HG03571 (cell line): ENCODE results near the gene LPAR3.
A peak's percentile ranks its signal among the peaks of the same experiment; 100 is the strongest.
"Not testable (repeated sequence)": the region's sequence is repeated elsewhere in the genome, so short reads cannot be mapped to it uniquely, and the experiment has no call there.

ENCODE experiments used
- ATAC-seq: cut with Tn5 transposase; IDR thresholded peaks from one replicate; pipeline ENCODE4 v1.9.1; 2021; ENCODE audit not compliant: unreplicated experiment

The LPAR3 gene

GRCh38 chr1:84907095-84907827 lies 14.3 kb upstream of the LPAR3 start:
- ATAC-seq, result no peak

- ATAC-seq, result not testable (repeated sequence)
Measured at GRCh38 chr1:84902727-84903126, 9.7 kb upstream of the LPAR3 start.

- ATAC-seq, result no peak
Measured at GRCh38 chr1:84899969-84900368, 7.0 kb upstream of the LPAR3 start.

- no peak for ATAC-seq
Measured at GRCh38 chr1:84896279-84896678, 3.3 kb upstream of the LPAR3 start.

GRCh38 chr1:84890566-84890965 lies 2.4 kb downstream of the LPAR3 start:
- no peak for ATAC-seq

GRCh38 chr1:84889437-84889836 lies 3.6 kb downstream of the LPAR3 start:
- no peak for ATAC-seq

GRCh38 chr1:84888753-84889152 lies 4.3 kb downstream of the LPAR3 start:
- no peak for ATAC-seq

GRCh38 chr1:84887261-84887934 lies 5.6 kb downstream of the LPAR3 start:
- no peak for ATAC-seq

- ATAC-seq, result no peak
Measured at GRCh38 chr1:84885469-84885868, 7.5 kb downstream of the LPAR3 start.

GRCh38 chr1:84884671-84885389 lies 8.2 kb downstream of the LPAR3 start:
- ATAC-seq, result no peak

- no peak for ATAC-seq
Measured at GRCh38 chr1:84883286-84883685, 9.7 kb downstream of the LPAR3 start.

GRCh38 chr1:84877592-84877991 lies 15.4 kb downstream of the LPAR3 start:
- no peak for ATAC-seq

- no peak for ATAC-seq
Measured at GRCh38 chr1:84876353-84876752, 16.7 kb downstream of the LPAR3 start.

- ATAC-seq, result no peak
Measured at GRCh38 chr1:84873366-84873765, 19.6 kb downstream of the LPAR3 start.

GRCh38 chr1:84872696-84873355 lies 20.2 kb downstream of the LPAR3 start:
- ATAC-seq, result no peak

GRCh38 chr1:84871181-84871580 lies 21.8 kb downstream of the LPAR3 start:
- no peak for ATAC-seq

- ATAC-seq, result no peak
Measured at GRCh38 chr1:84870591-84870990, 22.4 kb downstream of the LPAR3 start.

GRCh38 chr1:84869720-84870119 lies 23.3 kb downstream of the LPAR3 start:
- ATAC-seq, result no peak

GRCh38 chr1:84862810-84863251 lies 30.2 kb downstream of the LPAR3 start:
- ATAC-seq, result peak; percentile 91

- no peak for ATAC-seq
Measured at GRCh38 chr1:84861988-84862644, 30.9 kb downstream of the LPAR3 start.

GRCh38 chr1:84861516-84861915 lies 31.5 kb downstream of the LPAR3 start:
- no peak for ATAC-seq
